Mesenchymal stem cell (in vitro differentiated cells and primary cell): Measurements from ENCODE around the gene KYAT1.

Experiments
- DNase-seq: peaks from one replicate; pipeline ENCODE4 v3.0.0-alpha.2; 2013
- H2AFZ ChIP-seq: one replicate; pipeline ENCODE4 v1.6.1; 2013; ENCODE audit warnings: low read depth, mild to moderate bottlenecking, control low read depth, inconsistent platforms, low read length, moderate library complexity
- H2AK5ac ChIP-seq: 2 replicates; pipeline ENCODE4 v1.6.1; 2013; ENCODE audit warnings: low read length, moderate library complexity, mild to moderate bottlenecking, inconsistent platforms; ENCODE audit not compliant: severe bottlenecking
- H2BK120ac ChIP-seq: one replicate; pipeline ENCODE4 v1.6.1; 2013; ENCODE audit warnings: low read depth, mild to moderate bottlenecking, inconsistent platforms, low read length, moderate library complexity
- H2BK12ac ChIP-seq, 2 experiments: one replicate each; pipeline ENCODE4 v1.6.1; 2013; ENCODE audit warnings: inconsistent platforms in 2 of 2, low read length in 2 of 2, mild to moderate bottlenecking in 2 of 2, moderate library complexity in 2 of 2, control low read depth in 1 of 2
- H2BK15ac ChIP-seq: one replicate; pipeline ENCODE4 v1.6.1; 2013; ENCODE audit warnings: mild to moderate bottlenecking, low read depth, inconsistent platforms; ENCODE audit not compliant: poor library complexity, severe bottlenecking
- H2BK5ac ChIP-seq: 2 replicates; pipeline ENCODE4 v1.6.1; 2013; ENCODE audit warnings: low read depth, mild to moderate bottlenecking, low read length, control low read depth, inconsistent platforms; ENCODE audit not compliant: poor library complexity, severe bottlenecking
- H3K14ac ChIP-seq, 2 experiments: one replicate each; pipeline ENCODE4 v1.6.1; 2013; ENCODE audit warnings: inconsistent platforms in 2 of 2, low read length in 2 of 2, control low read depth in 1 of 2, mild to moderate bottlenecking in 1 of 2, moderate library complexity in 1 of 2
- H3K18ac ChIP-seq, 2 experiments: one replicate each; pipeline ENCODE4 v1.6.1; 2013; ENCODE audit warnings: inconsistent platforms in 2 of 2, low read length in 2 of 2, control low read depth in 1 of 2, low read depth in 1 of 2, mild to moderate bottlenecking in 1 of 2
- H3K23ac ChIP-seq, 2 experiments: one replicate each; pipeline ENCODE4 v1.6.1; 2013; ENCODE audit warnings: inconsistent platforms in 2 of 2, low read length in 2 of 2, mild to moderate bottlenecking in 2 of 2, moderate library complexity in 2 of 2, control low read depth in 1 of 2
- H3K27ac ChIP-seq: 2 replicates; pipeline ENCODE4 v1.5.1; 2013; ENCODE audit warnings: mild to moderate bottlenecking, moderate library complexity, low read length, control low read depth, inconsistent platforms; ENCODE audit not compliant: poor library complexity, severe bottlenecking
- H3K27me3 ChIP-seq, 2 experiments: 2 replicates each; pipeline versions ENCODE4 v1.6.1 to v1.7.0; 2013; ENCODE audit warnings: low read length in 2 of 2, mild to moderate bottlenecking in 2 of 2, moderate library complexity in 2 of 2, control low read depth in 1 of 2, inconsistent platforms in 1 of 2; ENCODE audit not compliant: control insufficient read depth in 1 of 2, insufficient read depth in 1 of 2
- H3K36me3 ChIP-seq, 2 experiments: 2 replicates each; pipeline versions ENCODE4 v1.6.1 to v1.7.0; 2013; ENCODE audit warnings: low read length in 2 of 2, control low read depth in 1 of 2, inconsistent platforms in 1 of 2, low read depth in 1 of 2, mild to moderate bottlenecking in 1 of 2; ENCODE audit not compliant: insufficient read depth in 2 of 2, control insufficient read depth in 1 of 2
- H3K4ac ChIP-seq, 2 experiments: one replicate each; pipeline ENCODE4 v1.6.1; 2013; ENCODE audit warnings: inconsistent platforms in 2 of 2, low read length in 2 of 2, mild to moderate bottlenecking in 2 of 2, moderate library complexity in 2 of 2, control low read depth in 1 of 2, low read depth in 1 of 2
- H3K4me1 ChIP-seq: 2 replicates; pipeline ENCODE4 v1.6.1; 2013; ENCODE audit warnings: low read depth, low read length, control low read depth; ENCODE audit not compliant: control insufficient read depth, insufficient read depth
- H3K4me2 ChIP-seq: 2 replicates; pipeline ENCODE4 v1.6.1; 2013; ENCODE audit warnings: low read length, mild to moderate bottlenecking, inconsistent platforms; ENCODE audit not compliant: poor library complexity, severe bottlenecking
- H3K4me3 ChIP-seq, 2 experiments: 2 replicates each; pipeline versions ENCODE4 v1.5.1 to v1.7.0; 2013; ENCODE audit warnings: low read length in 2 of 2, mild to moderate bottlenecking in 2 of 2, control low read depth in 1 of 2, low read depth in 1 of 2; ENCODE audit not compliant: insufficient read depth in 1 of 2
- H3K79me1 ChIP-seq: replicated peaks from 2 replicates; pipeline ENCODE4 v1.6.1; 2013; ENCODE audit warnings: mild to moderate bottlenecking, control low read depth, low read length, inconsistent platforms; ENCODE audit not compliant: poor library complexity, severe bottlenecking
- H3K9ac ChIP-seq: 2 replicates; pipeline ENCODE4 v1.7.0; 2013; ENCODE audit warnings: mild to moderate bottlenecking, low read length, moderate library complexity
- H3K9me3 ChIP-seq: 2 replicates; pipeline ENCODE4 v1.7.0; 2013; ENCODE audit warnings: mild to moderate bottlenecking, low read length; ENCODE audit not compliant: control insufficient read depth
- H4K8ac ChIP-seq: one replicate; pipeline ENCODE4 v1.6.1; 2013; ENCODE audit warnings: inconsistent platforms, mild to moderate bottlenecking, low read length, moderate library complexity
- H4K91ac ChIP-seq: one replicate; pipeline ENCODE4 v1.6.1; 2013; ENCODE audit warnings: mild to moderate bottlenecking, low read length, inconsistent platforms
- whole genome bisulfite sequencing: methylation state at CpG from one replicate; pipeline ENCODE4 v1.1.7; 2013; ENCODE audit warnings: mixed read lengths; 5-methylcytosine and 5-hydroxymethylcytosine counted together

Gene KYAT1

GRCh38 chr9:128903079-128903461 is 21.3 kb upstream of the KYAT1 start:
- Histone ChIP-seq H2BK12ac (peak overlapping the region in 1 of 2 experiments; percentile 28), H3K4me1 (peaks cover 31% of the 10 kb centered on the region), H3K4me2 (no peak overlapping the region), H3K27ac (no peak overlapping the region), H3K79me1 (peaks cover 43% of the 10 kb centered on the region), H2AK5ac (peak overlapping the region; percentile 13), H4K91ac (peak overlapping the region; percentile 55), H2AFZ (no peak overlapping the region), H3K23ac (no peak overlapping the region), H2BK120ac (no peak overlapping the region), H3K14ac (peak overlapping the region in 1 of 2 experiments; percentile 9), H3K36me3 (peaks cover 30 to 54% of the 10 kb centered on the region in 2 experiments), H4K8ac (no peak overlapping the region), H3K4ac (peak overlapping the region in 1 of 2 experiments; percentile 1), H3K27me3 (no peaks in the 10 kb centered on the region), H2BK15ac (peak overlapping the region; percentile 62), H3K4me3 (no peak overlapping the region), H3K9me3 (no peaks in the 10 kb centered on the region), H2BK5ac (no peak overlapping the region), H3K9ac (no peak overlapping the region), H3K18ac (no peak overlapping the region)
- 100% methylated on average over 2 of the region's 2 CpGs for WGBS
- no peak for DNase-seq

GRCh38 chr9:128902351-128903078 is 20.8 kb upstream of the KYAT1 start:
- no peak overlapping the region for H3K27ac ChIP-seq
- H2AK5ac ChIP-seq = peak overlapping the region; percentile 35
- peak overlapping the region in 1 of 2 experiments; percentile 90 for H2BK12ac ChIP-seq
- no peak overlapping the region for H2AFZ ChIP-seq
- no peak overlapping the region for H3K4me3 ChIP-seq
- no peaks in the 10 kb centered on the region for H3K27me3 ChIP-seq
- peak overlapping the region; percentile 35 for H4K91ac ChIP-seq
- H3K4me2 ChIP-seq = no peak overlapping the region
- WGBS = 92% methylated on average over 21 of the region's 23 CpGs
- H3K18ac ChIP-seq = no peak overlapping the region
- H3K9ac ChIP-seq = no peak overlapping the region
- H3K79me1 ChIP-seq = peaks cover 39% of the 10 kb centered on the region
- H3K9me3 ChIP-seq = no peaks in the 10 kb centered on the region
- peaks cover 32% of the 10 kb centered on the region for H3K4me1 ChIP-seq
- H2BK120ac ChIP-seq = peak overlapping the region; percentile 13
- no peak for DNase-seq
- H3K36me3 ChIP-seq = peaks cover 28 to 51% of the 10 kb centered on the region in 2 experiments
- no peak overlapping the region for H3K14ac ChIP-seq
- H3K4ac ChIP-seq = peak overlapping the region in 1 of 2 experiments; percentile 10
- H3K23ac ChIP-seq = no peak overlapping the region
- H4K8ac ChIP-seq = peak overlapping the region; percentile 29
- no peak overlapping the region for H2BK5ac ChIP-seq
- peak overlapping the region; percentile 62 for H2BK15ac ChIP-seq

GRCh38 chr9:128901822-128902221 is 20.1 kb upstream of the KYAT1 start:
- no peak overlapping the region for H3K27ac ChIP-seq
- peaks cover 32% of the 10 kb centered on the region for H3K4me1 ChIP-seq
- no peak overlapping the region for H4K91ac ChIP-seq
- no peak overlapping the region for H3K9ac ChIP-seq
- WGBS = 94% methylated on average over 5 of the region's 5 CpGs
- no peak overlapping the region for H2AK5ac ChIP-seq
- H2AFZ ChIP-seq = no peak overlapping the region
- H2BK120ac ChIP-seq = no peak overlapping the region
- H3K14ac ChIP-seq = no peak overlapping the region
- H3K79me1 ChIP-seq = peaks cover 32% of the 10 kb centered on the region
- H3K27me3 ChIP-seq = no peaks in the 10 kb centered on the region
- no peak overlapping the region for H3K4me3 ChIP-seq
- no peak for DNase-seq
- H3K18ac ChIP-seq = no peak overlapping the region
- no peak overlapping the region for H3K23ac ChIP-seq
- peaks cover 28 to 49% of the 10 kb centered on the region in 2 experiments for H3K36me3 ChIP-seq
- no peak overlapping the region for H3K4ac ChIP-seq
- no peak overlapping the region for H2BK5ac ChIP-seq
- no peaks in the 10 kb centered on the region for H3K9me3 ChIP-seq
- no peak overlapping the region for H3K4me2 ChIP-seq
- no peak overlapping the region for H4K8ac ChIP-seq
- no peak overlapping the region for H2BK12ac ChIP-seq
- no peak overlapping the region for H2BK15ac ChIP-seq

GRCh38 chr9:128901379-128901778 is 19.6 kb upstream of the KYAT1 start:
- H3K18ac ChIP-seq = no peak overlapping the region
- H3K27me3 ChIP-seq = no peaks in the 10 kb centered on the region
- peaks cover 29 to 47% of the 10 kb centered on the region in 2 experiments for H3K36me3 ChIP-seq
- H4K91ac ChIP-seq = no peak overlapping the region
- no peak overlapping the region for H3K4me3 ChIP-seq
- no peak overlapping the region for H3K4ac ChIP-seq
- no peak overlapping the region for H3K9ac ChIP-seq
- no peak overlapping the region for H2BK120ac ChIP-seq
- WGBS = 97% methylated on average over 6 of the region's 7 CpGs
- H3K4me1 ChIP-seq = peaks cover 35% of the 10 kb centered on the region
- H3K4me2 ChIP-seq = no peak overlapping the region
- no peak for DNase-seq
- no peaks in the 10 kb centered on the region for H3K9me3 ChIP-seq
- H4K8ac ChIP-seq = no peak overlapping the region
- no peak overlapping the region for H3K23ac ChIP-seq
- H2BK15ac ChIP-seq = no peak overlapping the region
- no peak overlapping the region for H3K27ac ChIP-seq
- no peak overlapping the region for H2AK5ac ChIP-seq
- no peak overlapping the region for H3K14ac ChIP-seq
- H2BK5ac ChIP-seq = no peak overlapping the region
- H2AFZ ChIP-seq = no peak overlapping the region
- H3K79me1 ChIP-seq = peaks cover 31% of the 10 kb centered on the region
- no peak overlapping the region for H2BK12ac ChIP-seq
